ENCODE measurements around the gene DOHH.
"Not testable (repeated sequence)": the region's sequence is repeated elsewhere in the genome, so short reads cannot be mapped to it uniquely, and the experiment has no call there.

DOHH gene

GRCh38 chr19:3532154-3532786, 31.8 kb upstream of the DOHH start:
- Histone ChIP-seq H3K9ac (ENCODE audit: low read depth, low read length, poor library complexity, severe bottlenecking) (no peak overlapping the region), H3K79me2 (ENCODE audit: insufficient read depth, low read length) (no peaks in the 10 kb centered on the region), H3K27me3 (ENCODE audit: insufficient read depth, low read length, poor library complexity, severe bottlenecking) (no peaks in the 10 kb centered on the region), H3K9me2 (replicated peaks; ENCODE audit: low read depth, low read length) (no peaks in the 10 kb centered on the region), H4K20me1 (ENCODE audit: insufficient read depth, low read length, poor library complexity, severe bottlenecking) (no peaks in the 10 kb centered on the region), H3K36me3 (ENCODE audit: insufficient read depth, low read length) (peaks cover 67% of the 10 kb centered on the region; the same call in 1 of the 2 replicates), H3F3A (ENCODE audit: low read depth) (no peaks in the 10 kb centered on the region), H3K9me3 (ENCODE audit: insufficient read depth, low read depth, low read length) (no peaks in the 10 kb centered on the region), H3K4me3 (ENCODE audit: low read length, poor library complexity, severe bottlenecking) (no peak overlapping the region), H2AFZ (ENCODE audit: low read length) (no peak overlapping the region), H3K4me1 (ENCODE audit: insufficient read depth, low read length, poor library complexity, severe bottlenecking) (no peaks in the 10 kb centered on the region), H3K4me2 (ENCODE audit: low read depth, low read length, poor library complexity, severe bottlenecking) (no peak overlapping the region)
- TF ChIP-seq EZH2phosphoT487 (IDR thresholded peaks at IDR 0.05; ENCODE audit: borderline replicate concordance) = no peak
- TF ChIP-seq, protein P1, sequence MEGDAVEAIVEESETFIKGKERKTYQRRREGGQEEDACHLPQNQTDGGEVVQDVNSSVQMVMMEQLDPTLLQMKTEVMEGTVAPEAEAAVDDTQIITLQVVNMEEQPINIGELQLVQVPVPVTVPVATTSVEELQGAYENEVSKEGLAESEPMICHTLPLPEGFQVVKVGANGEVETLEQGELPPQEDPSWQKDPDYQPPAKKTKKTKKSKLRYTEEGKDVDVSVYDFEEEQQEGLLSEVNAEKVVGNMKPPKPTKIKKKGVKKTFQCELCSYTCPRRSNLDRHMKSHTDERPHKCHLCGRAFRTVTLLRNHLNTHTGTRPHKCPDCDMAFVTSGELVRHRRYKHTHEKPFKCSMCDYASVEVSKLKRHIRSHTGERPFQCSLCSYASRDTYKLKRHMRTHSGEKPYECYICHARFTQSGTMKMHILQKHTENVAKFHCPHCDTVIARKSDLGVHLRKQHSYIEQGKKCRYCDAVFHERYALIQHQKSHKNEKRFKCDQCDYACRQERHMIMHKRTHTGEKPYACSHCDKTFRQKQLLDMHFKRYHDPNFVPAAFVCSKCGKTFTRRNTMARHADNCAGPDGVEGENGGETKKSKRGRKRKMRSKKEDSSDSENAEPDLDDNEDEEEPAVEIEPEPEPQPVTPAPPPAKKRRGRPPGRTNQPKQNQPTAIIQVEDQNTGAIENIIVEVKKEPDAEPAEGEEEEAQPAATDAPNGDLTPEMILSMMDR (conservative IDR thresholded peaks at IDR 0.05; ENCODE audit: low read length) = no peak

- Histone ChIP-seq H4K20me1 (ENCODE audit: insufficient read depth, low read length, poor library complexity, severe bottlenecking) (no peaks in the 10 kb centered on the region), H3K27me3 (ENCODE audit: insufficient read depth, low read length, poor library complexity, severe bottlenecking) (no peaks in the 10 kb centered on the region), H3K9me3 (ENCODE audit: insufficient read depth, low read depth, low read length) (no peaks in the 10 kb centered on the region), H2AFZ (ENCODE audit: low read length) (no peak overlapping the region), H3F3A (ENCODE audit: low read depth) (no peaks in the 10 kb centered on the region), H3K9ac (ENCODE audit: low read depth, low read length, poor library complexity, severe bottlenecking) (no peak overlapping the region), H3K9me2 (replicated peaks; ENCODE audit: low read depth, low read length) (no peaks in the 10 kb centered on the region), H3K36me3 (ENCODE audit: insufficient read depth, low read length) (peaks cover 72% of the 10 kb centered on the region; the same call in 1 of the 2 replicates), H3K4me3 (ENCODE audit: low read length, poor library complexity, severe bottlenecking) (no peak overlapping the region), H3K4me2 (ENCODE audit: low read depth, low read length, poor library complexity, severe bottlenecking) (no peak overlapping the region), H3K79me2 (ENCODE audit: insufficient read depth, low read length) (no peaks in the 10 kb centered on the region), H3K4me1 (ENCODE audit: insufficient read depth, low read length, poor library complexity, severe bottlenecking) (no peaks in the 10 kb centered on the region)
- TF ChIP-seq, protein P1 (conservative IDR thresholded peaks at IDR 0.05; ENCODE audit: low read length) = no peak
- no peak for TF ChIP-seq EZH2phosphoT487 (IDR thresholded peaks at IDR 0.05; ENCODE audit: borderline replicate concordance)
Measured at GRCh38 chr19:3531716-3532115, 31.2 kb upstream of the DOHH start.

- no peaks in the 10 kb centered on the region for H4K20me1 ChIP-seq (ENCODE audit: insufficient read depth, low read length, poor library complexity, severe bottlenecking)
Measured at GRCh38 chr19:3530389-3530788, 29.9 kb upstream of the DOHH start.

DNA sequence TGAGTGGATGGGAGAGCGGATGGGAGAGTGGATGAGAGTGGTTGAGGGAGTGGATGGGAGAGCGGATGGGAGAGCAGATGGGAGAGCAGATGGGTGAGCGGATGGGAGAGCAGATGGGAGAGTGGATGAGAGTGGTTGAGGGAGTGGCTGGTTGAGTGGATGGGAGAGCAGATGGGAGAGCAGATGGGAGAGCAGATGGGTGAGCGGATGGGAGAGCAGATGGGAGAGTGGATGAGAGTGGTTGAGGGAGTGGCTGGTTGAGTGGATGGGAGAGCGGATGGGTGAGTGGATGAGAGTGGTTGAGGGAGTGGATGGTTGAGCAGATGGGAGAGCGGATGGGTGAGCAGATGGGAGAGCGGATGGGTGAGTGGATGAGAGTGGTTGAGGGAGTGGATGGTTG, 28.8 kb upstream of the DOHH start:
- not testable (repeated sequence) for H4K20me1 ChIP-seq (ENCODE audit: insufficient read depth, low read length, poor library complexity, severe bottlenecking); H3K27me3 ChIP-seq (ENCODE audit: insufficient read depth, low read length, poor library complexity, severe bottlenecking); H3K9me2 ChIP-seq (replicated peaks; ENCODE audit: low read depth, low read length); H3K4me3 ChIP-seq (ENCODE audit: low read length, poor library complexity, severe bottlenecking); H3K9ac ChIP-seq (ENCODE audit: low read depth, low read length, poor library complexity, severe bottlenecking); H3K4me2 ChIP-seq (ENCODE audit: low read depth, low read length, poor library complexity, severe bottlenecking); H2AFZ ChIP-seq (ENCODE audit: low read length); H3K79me2 ChIP-seq (ENCODE audit: insufficient read depth, low read length); H3K9me3 ChIP-seq (ENCODE audit: insufficient read depth, low read depth, low read length); H3K4me1 ChIP-seq (ENCODE audit: insufficient read depth, low read length, poor library complexity, severe bottlenecking); H3F3A ChIP-seq (ENCODE audit: low read depth)
- H3K36me3 ChIP-seq (ENCODE audit: insufficient read depth, low read length) = peaks cover 68% of the 10 kb centered on the region; the same call in 1 of the 2 replicates

More at GRCh38 chr19:3530389-3530788, 29.9 kb upstream of the DOHH start:
- no peaks in the 10 kb centered on the region for H3K9me3 ChIP-seq (ENCODE audit: insufficient read depth, low read depth, low read length)
- peaks cover 70% of the 10 kb centered on the region; the same call in 1 of the 2 replicates for H3K36me3 ChIP-seq (ENCODE audit: insufficient read depth, low read length)
- no peaks in the 10 kb centered on the region for H3F3A ChIP-seq (ENCODE audit: low read depth)
- TF ChIP-seq EZH2phosphoT487 (IDR thresholded peaks at IDR 0.05; ENCODE audit: borderline replicate concordance) = no peak
- TF ChIP-seq, protein P1 (conservative IDR thresholded peaks at IDR 0.05; ENCODE audit: low read length) = no peak
- no peaks in the 10 kb centered on the region for H3K9me2 ChIP-seq (replicated peaks; ENCODE audit: low read depth, low read length)
- no peak overlapping the region for H3K9ac ChIP-seq (ENCODE audit: low read depth, low read length, poor library complexity, severe bottlenecking)
- no peaks in the 10 kb centered on the region for H3K27me3 ChIP-seq (ENCODE audit: insufficient read depth, low read length, poor library complexity, severe bottlenecking)
- H3K4me2 ChIP-seq (ENCODE audit: low read depth, low read length, poor library complexity, severe bottlenecking) = no peak overlapping the region
- no peaks in the 10 kb centered on the region for H3K79me2 ChIP-seq (ENCODE audit: insufficient read depth, low read length)
- H2AFZ ChIP-seq (ENCODE audit: low read length) = no peak overlapping the region
- no peaks in the 10 kb centered on the region for H3K4me1 ChIP-seq (ENCODE audit: insufficient read depth, low read length, poor library complexity, severe bottlenecking)
- no peak overlapping the region for H3K4me3 ChIP-seq (ENCODE audit: low read length, poor library complexity, severe bottlenecking)
